Hepatic stellate cell (primary cell): ENCODE results near the gene PDPR.
"Not testable (repeated sequence)": the region's sequence is repeated elsewhere in the genome, so short reads cannot be mapped to it uniquely, and the experiment has no call there.

Experiments used
- DNase-seq: peaks from one replicate; pipeline ENCODE4 v3.0.0; 2011; ENCODE audit warnings: low spot score

PDPR gene

GRCh38 chr16:70113982-70114826 is at the start of gene PDPR:
Gene PDPR, plus strand, starts transcription at chr16:70114332. Its CDS starts 6,161 bp downstream, at chr16:70120493.
- peak; percentile 67 for DNase-seq

GRCh38 chr16:70064841-70065370 is 49.2 kb upstream of the PDPR start:
- peak; percentile 9 for DNase-seq

- peak; percentile 4 for DNase-seq
These were observed 48.8 kb upstream of the PDPR start for GRCh38 chr16:70065376-70065745.

- peak; percentile 68 for DNase-seq
These were observed 48.1 kb upstream of the PDPR start for GRCh38 chr16:70065746-70066658.

GRCh38 chr16:70066751-70067150 is 47.4 kb upstream of the PDPR start:
- not testable (repeated sequence) for DNase-seq

- DNase-seq = not testable (repeated sequence)
These were observed 35.1 kb upstream of the PDPR start for GRCh38 chr16:70079081-70079480.

GRCh38 chr16:70081219-70081618 is 32.9 kb upstream of the PDPR start:
- not testable (repeated sequence) for DNase-seq

- DNase-seq = not testable (repeated sequence)
These were observed 30.2 kb upstream of the PDPR start for GRCh38 chr16:70083931-70084330.

- not testable (repeated sequence) for DNase-seq
These were observed 26.0 kb upstream of the PDPR start for GRCh38 chr16:70088160-70088559.

GRCh38 chr16:70088877-70089276 is 25.3 kb upstream of the PDPR start:
- DNase-seq = not testable (repeated sequence)

- not testable (repeated sequence) for DNase-seq
These were observed 24.8 kb upstream of the PDPR start for GRCh38 chr16:70089289-70089688.

- DNase-seq = not testable (repeated sequence)
These were observed 23.0 kb upstream of the PDPR start for GRCh38 chr16:70091104-70091503.

- not testable (repeated sequence) for DNase-seq
These were observed 20.0 kb upstream of the PDPR start for GRCh38 chr16:70094096-70094495.

- DNase-seq = not testable (repeated sequence)
These were observed 4.4 kb upstream of the PDPR start for GRCh38 chr16:70109583-70110279.

GRCh38 chr16:70112162-70112561 is 2.0 kb upstream of the PDPR start:
- not testable (repeated sequence) for DNase-seq

GRCh38 chr16:70113599-70113981 is 542 bp upstream of the PDPR start:
- DNase-seq = not testable (repeated sequence)

GRCh38 chr16:70118354-70118753 is 4.2 kb downstream of the PDPR start:
- not testable (repeated sequence) for DNase-seq

- not testable (repeated sequence) for DNase-seq
These were observed 4.6 kb downstream of the PDPR start for GRCh38 chr16:70118776-70119175.

- not testable (repeated sequence) for DNase-seq
These were observed 6.3 kb downstream of the PDPR start for GRCh38 chr16:70120398-70120797.

- not testable (repeated sequence) for DNase-seq
These were observed 9.7 kb downstream of the PDPR start for GRCh38 chr16:70123822-70124221.

GRCh38 chr16:70126226-70126625 is 12.1 kb downstream of the PDPR start:
- DNase-seq = not testable (repeated sequence)

- DNase-seq = not testable (repeated sequence)
These were observed 13.6 kb downstream of the PDPR start for GRCh38 chr16:70127706-70128105.
